ENCODE results near the gene AMPD1.

Gene AMPD1

DNA sequence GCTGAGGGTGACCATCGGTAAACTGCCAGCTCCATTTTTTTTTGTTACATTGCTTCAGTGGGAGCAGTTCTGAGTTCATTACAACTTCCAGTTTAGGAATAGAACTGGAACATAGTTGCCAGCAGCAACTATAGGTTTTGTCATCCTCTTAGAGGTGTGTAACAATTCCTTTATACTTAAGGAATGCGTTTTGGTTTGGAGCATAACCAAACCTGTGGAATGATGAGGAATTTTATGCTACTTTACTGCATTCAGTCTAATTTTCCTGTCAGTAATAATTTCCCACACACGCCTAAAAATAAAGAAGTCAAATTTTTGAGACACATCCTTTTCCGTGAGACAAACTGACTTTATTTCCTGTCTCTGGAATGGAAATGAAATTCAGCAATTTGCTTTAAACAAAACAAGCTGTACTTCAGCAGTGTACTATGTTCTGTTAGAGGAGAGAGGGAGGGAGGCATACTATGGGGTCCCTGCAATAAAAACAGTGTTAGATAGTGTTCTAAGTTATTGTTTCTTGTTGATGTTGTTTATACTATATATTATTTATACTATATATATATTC is 4.8 kb upstream of the AMPD1 start:
- DNase-seq (ENCODE audit: low spot score), result no peak

DNA sequence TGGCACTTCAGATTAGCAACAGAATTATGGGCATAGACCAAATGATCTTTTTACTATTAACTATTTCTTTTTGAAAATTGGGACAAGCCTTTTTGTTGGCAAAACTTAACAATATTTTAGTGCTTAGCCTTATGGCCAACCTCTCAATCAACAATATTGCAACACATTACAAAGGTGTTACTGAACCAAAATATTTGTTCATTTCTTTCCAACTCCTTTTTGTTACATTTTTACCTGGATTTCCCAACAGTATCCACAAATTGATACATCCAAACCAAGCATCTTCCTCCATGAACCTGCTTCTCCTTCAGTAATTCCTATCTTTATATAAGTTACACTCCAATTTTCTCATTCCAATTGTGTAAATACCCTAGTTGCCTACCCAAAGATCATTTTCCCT is 1.5 kb upstream of the AMPD1 start:
- no peak for DNase-seq (ENCODE audit: low spot score)

DNA sequence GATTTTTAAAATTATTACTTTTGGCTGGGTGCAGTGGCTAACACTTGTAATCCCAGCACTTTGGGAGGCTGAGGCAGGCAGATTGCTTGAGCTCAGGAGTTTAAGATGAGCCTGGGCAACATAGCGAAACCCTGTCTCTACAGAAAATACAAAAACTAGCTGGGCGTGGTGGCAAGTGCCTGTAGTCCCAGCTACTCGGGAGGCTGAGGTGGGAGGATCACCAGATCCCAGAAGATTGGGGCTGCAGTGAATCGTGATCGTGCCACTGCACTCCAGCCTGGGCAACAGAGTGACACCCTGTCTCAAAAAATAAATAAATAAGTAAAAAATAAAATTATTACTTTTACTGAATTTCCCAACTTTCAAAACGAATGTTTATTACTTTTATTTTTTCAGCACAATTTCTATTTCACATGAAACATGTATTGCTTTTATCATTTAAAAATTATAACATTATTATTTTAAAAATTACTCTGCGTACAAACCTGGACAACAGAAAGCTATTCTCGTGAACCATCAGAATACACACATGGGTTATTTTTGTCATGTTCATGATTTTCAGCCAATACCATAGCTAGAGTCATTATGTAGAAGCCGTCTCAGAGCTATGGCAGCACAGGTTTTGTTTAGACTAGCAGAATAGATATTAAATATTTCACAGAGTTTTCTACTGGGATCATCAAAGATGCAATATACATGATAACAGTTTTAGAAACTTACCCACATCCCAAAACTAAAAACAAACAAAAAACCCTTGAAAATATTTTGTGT is 621 bp downstream of the AMPD1 start:
- no peak for DNase-seq (ENCODE audit: low spot score)

DNA sequence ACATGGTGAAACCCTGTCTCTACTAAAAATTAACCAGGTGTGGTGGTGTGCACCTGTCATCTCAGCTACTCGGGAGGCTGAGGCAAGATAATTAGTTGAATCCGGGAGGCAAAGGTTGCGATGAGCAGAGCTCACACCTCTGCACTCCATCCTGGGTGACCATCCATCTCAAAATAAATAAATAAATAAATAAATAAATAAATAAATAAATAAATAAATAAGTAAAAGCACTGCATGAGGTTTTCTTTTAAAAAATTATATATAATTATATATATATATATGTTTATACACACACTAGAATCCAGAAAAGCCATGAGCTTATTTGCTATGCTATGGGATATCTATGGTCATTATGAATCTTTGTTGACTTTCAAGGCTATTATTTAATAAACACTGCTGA is 2.4 kb downstream of the AMPD1 start:
- DNase-seq (ENCODE audit: low spot score), result no peak

DNA sequence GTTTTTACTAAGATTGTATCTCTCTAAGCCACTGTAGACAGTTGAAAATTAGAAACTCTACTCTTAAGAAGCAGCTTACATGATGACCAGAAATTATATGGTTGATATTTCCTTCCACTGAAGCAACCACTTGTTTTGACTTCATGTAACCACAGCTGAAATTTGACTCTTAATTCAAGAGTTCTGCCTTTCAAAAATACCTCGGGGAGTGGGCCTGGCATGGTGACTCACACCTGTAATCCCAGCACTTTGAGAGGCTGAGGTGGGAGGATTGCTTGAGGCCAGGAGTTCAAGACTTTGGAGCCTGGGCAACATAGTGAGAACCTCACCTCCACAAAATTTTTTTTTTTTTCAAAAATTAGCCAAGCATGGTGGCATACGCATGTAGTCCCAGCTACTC is 4.3 kb downstream of the AMPD1 start:
- no peak for DNase-seq (ENCODE audit: low spot score)

DNA sequence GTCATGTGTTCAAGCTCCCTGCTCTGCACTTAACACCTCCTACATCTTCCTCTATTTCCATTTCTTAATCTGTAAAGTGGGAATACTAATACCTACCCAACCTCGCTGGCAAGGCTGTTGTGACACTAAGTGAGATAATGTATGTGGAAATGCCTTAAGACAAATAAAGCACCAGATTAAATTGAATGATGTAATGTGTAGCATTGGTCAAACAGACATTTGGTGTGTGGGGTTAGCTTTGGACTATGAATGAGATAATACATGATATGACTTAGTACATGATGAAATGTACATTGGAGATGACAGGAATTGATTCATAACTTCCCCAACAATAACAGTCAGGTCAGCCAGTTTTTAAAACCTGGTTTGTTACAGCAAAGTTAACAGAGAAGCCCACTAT is 5.2 kb downstream of the AMPD1 start:
- no peak for DNase-seq (ENCODE audit: low spot score)

DNA sequence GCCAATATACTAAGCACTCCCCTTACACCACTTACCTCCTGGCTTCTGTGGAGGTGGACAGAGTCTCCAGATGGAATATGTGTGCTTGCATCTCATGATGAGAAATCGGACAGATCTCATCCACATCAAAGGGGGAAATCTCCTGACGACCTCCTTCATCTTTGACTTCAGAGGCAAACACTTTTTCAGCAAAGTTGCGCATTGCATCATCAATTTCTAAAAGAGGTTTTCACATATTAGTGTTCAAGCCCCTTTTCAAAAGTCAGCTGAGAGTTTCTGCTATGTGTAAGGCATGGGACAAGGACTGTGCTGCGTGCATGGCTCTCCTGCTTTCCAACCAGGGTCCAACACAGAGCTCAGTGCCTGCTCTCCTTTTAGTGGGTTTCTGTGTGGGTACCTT is 6.8 kb downstream of the AMPD1 start:
- no peak for DNase-seq (ENCODE audit: low spot score)

DNA sequence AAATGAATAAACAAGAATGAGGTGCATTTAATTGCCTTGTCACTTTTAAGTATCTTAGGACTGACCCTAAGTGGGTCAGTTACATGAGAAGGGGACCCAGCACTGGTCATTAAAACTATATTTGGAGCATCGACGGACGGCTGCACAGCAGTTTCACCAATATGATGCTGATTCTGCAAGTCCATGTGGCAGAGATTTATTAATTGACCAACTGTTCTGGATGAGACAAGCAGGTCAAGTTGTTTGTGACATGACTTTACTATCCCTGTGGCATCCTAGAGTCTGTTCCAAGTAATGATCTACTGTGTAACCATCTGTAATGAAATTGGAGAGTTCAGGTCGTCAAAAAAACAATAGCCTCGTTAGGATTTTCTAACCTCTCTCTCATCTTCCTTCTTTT is 9.5 kb downstream of the AMPD1 start:
- no peak for DNase-seq (ENCODE audit: low spot score)

DNA sequence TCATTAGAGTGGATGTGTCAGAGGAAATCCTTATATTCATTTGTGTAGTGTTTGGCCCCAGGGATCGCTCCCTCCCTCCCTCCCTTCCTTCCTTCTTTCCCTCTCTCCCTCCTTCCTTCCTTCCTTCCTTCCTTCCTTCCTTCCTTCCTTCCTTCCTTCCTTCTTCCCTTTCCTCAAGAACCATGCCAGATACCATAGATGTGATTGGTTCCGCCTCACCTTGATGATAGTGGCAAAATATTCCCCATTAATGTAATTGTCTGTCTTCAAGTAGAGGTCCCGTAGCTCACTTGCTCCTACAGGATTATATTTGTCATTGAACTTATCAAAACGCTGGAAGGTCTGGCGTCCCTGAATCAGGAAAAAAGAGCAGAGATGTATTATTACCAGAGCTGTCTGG is 17.7 kb downstream of the AMPD1 start:
- DNase-seq (ENCODE audit: low spot score), result no peak

DNA sequence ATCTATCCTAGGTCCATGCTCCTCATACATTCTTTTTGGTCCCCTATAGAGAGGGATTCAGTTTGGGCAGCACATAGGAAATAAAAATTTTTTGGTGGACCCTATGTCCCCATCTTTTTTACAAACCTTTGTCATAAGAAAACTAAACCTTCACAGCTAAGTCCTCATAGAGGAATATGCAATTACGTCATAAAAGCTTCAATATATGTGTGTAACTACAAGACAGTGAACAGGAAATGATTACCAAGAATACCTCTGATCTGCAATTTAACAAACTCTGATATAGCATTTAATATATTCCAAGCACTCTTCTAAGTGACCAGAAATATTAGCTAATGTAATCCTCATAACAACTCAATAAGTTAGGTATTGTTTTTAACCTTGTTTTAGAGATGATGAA is 19.2 kb downstream of the AMPD1 start:
- no peak for DNase-seq (ENCODE audit: low spot score)

DNA sequence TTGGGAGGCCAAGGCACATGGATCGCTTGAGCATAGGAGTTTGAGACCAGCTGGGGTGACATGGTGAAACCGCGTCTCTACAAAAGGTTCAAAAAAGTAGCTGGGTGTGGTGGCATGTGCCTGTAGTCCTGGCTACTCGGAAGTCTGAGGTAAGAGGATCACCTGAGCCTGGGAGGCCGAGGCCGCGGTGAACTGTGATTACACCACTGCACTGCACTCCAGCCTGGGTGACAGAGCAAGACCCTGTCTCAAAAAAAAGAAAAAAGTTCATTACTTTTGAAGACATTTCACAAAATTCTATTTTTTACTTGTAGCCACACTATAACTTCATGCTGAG is 23.4 kb downstream of the AMPD1 start:
- DNase-seq (ENCODE audit: low spot score), result no peak

DNA sequence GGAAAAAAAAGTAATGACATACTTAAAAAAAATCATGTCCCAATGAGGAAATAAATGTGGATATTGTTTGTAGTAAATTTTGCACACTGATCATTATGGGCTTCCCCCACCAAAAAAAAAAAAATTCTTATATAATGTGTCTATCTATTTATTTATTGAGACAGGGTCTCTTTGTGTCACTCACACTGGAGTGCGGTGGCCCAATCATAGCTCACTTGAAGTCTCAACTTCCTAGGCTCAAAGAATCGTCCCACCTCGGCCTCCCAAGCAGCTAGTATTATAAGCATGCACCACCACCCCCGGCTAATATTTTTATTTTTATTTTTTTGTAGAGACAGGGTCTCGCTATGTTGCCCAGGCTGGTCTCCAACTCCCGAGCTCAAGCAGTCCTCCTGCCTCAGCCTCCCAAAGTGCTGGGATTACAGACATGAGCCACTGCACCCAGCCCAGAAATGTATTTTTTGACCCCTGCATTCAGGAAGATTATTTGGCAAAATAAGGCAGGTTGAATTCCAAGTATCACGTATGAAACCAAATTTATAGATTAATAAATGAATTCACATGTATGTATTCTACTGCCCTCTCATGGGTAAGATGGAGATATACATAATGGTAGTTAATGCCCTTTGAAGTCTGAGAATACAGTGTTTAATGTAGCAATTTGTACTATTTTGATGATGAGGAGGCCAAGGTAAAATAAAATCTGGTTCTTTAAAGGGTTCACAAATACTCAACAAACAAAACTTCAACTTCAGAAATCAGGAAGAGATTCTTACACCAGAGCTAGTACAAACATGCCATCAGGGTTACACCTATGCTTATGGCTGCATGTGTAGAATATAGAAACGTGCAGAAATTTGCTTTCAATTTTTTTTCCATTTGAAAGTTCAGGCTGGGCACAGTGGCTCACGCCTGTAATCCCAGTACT is 24.1 kb downstream of the AMPD1 start:
- no peak for DNase-seq (ENCODE audit: low spot score)

DNA sequence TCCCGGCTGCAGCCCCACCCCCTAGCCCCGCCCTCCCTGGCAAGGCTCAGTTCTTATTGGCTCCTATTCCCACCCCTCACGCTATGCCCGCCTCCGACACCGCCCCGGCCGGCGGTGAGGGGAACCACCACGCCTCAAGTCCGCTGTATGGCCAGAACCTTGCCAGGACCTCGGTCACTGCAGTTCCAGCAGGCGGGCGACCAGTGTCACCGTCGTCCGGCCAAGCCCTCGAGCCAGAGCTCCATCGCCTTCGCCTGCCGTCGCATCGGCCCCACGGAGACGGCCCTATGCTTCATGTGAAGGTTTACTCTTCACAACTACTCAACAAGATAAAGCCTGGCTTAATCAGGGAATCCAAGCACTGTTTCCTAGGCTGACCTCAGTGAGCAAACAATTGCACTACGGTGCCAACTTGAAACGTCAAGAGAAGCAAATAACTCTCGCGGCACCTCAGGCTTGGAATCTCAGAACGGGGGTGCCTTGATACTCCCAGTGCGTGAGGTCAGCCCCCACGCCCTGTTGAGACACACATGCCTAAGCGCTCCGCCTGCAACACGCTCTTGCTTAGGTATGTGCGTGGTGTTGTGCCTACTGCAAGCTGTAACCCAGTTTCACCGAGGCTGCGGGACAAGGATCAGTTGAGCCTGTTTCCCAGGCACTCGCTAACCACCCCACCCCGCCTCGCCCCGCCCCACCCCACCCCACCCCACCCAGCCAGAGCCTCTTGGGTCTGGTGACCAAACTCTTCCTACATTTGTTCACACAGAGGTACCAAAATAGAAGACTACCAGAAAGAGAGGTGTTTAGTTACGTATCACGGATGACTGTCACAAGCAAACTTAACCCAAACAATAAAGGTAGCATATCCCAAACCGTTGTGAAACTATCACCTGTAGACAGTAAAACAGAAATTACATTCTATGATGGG is 25.0 kb downstream of the AMPD1 start:
- peak; percentile 95 for DNase-seq (ENCODE audit: low spot score)

DNA sequence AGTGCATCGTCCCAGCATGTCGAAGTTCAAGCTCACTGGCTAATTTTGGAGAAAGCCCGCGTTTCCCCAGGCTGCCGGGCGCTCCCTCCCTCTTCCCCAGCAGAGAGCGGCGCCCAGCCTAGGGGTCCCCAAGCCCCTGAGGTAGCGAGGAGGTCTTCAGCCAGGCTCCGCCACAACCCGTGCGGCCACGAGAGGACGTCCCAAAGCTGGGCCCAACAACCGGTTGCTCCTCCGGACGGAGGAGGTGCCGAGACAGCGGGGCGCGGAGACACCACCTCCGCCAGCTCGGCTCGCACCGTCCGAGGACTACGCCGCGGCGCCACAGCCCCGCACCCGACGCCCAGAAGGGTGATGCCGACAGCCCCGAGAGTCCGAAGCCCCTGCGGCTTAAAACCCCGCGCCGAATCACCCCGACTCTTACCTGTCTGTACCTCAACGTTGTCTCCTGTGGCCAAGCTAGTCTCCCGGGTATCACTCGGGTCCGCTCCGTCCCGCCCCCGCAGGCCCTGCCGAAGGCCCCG is 25.7 kb downstream of the AMPD1 start, which contains the start of gene DENND2C:
DENND2C (minus strand) TSS at position 488 of the 521 bp plus-strand sequence. CDS start 44,065 bp downstream, outside the sequence.
- DNase-seq (ENCODE audit: low spot score), result no peak

DNA sequence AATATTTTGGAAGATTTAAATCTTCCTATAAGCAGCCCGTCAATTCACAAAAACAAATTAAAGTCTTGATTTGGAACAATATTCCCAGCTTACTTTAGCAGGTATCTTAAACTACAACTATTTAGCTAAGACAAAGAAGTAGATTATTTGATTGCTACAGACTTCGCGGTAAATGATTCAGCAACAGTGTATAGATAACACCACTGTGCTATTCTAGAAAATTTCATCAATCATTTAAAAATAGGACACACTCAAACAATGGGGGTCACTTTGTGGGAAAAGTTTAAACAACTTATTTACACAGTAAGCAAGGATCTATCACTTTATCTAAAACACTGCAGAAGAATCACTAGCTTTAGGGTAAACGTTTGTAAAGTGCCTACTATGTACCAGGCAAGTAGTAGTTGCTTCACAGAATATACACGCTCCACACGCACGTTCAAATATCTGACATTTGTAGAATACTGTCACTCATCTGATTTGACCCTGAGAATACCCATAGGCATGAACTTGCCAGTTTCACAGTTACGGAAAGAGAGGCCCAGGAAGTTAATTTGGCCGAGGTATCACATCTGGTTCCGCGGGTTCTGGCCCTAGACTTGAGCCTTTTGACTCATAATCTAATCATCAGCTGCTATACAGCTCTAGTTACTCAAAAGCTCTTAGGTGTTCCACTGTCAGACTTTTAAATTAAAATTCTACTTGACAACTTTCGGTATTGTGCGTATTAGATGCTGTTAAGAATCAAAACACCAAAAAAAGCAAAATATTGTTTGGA is 26.4 kb downstream of the AMPD1 start:
- DNase-seq (ENCODE audit: low spot score), result no peak

DNA sequence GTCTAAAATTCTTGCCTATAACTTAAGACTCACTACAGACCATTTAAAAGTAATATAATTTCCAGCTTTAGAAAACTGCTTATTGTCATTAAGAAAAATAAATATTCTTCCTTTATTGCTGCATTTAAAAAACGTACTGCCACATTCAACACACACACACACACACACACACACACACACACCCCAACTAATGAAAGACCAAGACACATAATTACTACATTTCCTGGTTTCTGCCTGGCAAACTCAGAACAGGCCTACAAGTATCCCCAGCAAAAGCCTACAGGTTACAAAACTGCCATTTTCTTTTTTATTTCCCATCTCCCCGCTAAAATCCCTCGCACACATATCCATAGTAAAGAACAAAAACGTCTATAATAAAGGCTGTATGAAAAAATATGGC is 27.0 kb downstream of the AMPD1 start:
- DNase-seq (ENCODE audit: low spot score), result no peak

DNA sequence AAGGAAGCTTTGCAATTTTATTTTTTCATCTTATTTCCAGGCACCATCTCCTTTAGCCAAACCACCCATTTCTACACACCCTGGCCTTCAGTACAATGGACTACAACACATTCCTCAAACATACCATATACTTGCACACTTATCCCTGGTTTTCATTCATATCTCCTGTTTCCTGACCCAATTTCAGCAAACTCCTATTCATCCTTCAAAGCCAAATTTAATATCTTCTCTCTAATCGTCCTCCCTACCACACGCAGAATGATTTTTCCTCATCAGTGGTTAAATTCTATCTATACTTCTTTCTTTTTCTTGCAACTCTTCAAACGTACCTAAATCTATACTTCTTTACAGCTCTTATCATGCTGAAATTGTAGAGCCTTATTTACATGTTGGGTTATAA is 28.4 kb downstream of the AMPD1 start:
- DNase-seq (ENCODE audit: low spot score), result no peak

DNA sequence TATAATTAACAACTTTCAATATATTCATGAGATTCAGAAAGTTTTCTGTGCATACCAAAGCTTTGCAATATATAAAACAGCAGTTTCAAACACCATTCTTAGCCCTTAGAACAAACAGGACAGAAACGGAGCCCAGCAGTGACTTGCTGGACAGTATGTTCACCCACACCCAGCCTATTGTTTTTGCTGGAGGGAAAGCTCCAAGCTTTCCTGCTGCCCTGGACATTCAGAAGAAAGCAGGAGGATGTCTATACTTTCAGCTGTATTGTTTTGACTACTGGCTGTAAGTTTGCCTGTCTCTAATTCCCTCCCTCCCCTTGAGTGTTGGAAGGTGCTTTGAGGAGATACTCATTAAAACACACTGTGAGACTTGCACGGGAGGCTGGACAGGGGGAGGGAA is 35.1 kb downstream of the AMPD1 start:
- no peak for DNase-seq (ENCODE audit: low spot score)

DNA sequence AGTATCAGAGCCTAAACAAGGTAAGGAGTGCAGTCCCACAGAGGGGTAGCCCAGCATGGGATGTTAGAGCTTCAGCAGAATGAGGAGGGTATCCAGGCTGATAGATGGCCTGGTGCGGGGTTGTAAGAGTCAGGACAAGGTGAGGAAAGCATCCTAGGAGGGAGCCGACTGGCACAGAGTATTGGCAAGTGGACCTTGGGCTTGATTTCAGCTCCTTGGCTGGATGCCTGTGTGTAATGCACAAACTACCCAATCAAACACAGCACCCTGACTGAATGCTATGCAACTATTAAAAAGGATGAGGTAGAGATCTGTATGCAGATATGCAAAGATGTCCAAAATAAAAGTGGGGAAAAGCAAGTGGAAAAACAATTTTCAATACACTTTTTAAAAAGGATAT is 43.5 kb downstream of the AMPD1 start:
- DNase-seq (ENCODE audit: low spot score), result no peak

DNA sequence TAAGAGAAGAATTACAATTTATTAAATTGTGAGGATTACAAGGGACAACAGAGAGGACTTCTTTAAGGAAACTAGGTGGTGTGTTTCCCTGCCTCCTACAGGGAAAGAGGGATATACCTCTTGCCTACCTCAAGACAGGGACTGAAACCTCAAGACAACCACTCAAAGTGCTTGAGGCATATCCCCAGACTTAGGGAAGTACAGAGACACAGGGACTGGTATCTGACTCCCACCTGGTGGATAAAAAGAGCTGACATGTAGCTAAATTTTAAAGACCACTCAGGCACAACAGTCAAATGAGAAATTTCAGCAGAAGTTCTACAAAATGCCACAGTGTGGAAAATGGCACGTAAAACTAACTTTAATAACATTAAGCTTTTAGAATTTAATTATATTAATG is 46.8 kb downstream of the AMPD1 start:
- no peak for DNase-seq (ENCODE audit: low spot score)

DNA sequence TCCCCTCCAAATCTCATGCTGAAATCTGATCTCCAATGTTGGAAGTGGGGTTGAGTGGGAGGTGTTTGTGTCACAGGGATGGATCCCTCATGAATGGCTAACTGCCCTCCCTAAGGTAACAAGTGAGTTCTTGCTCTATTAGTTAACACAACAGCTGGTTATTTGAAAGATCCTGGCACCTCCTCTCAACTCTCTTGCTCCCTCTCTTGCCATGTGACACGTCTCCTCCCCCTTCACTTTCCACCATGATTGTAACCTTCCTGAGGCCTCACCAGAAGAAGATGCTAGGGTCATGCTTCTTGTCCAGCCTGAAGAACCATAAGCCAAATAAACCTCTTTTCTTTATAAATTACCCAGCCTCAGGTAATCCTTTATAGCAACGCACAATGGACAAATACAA is 54.0 kb downstream of the AMPD1 start:
- no peak for DNase-seq (ENCODE audit: low spot score)

Measured in left forelimb (tissue), 1 donor.